GM20431 (cell line): ENCODE data around the gene SULT1C2.
"Not testable (repeated sequence)": the region's sequence is repeated elsewhere in the genome, so short reads cannot be mapped to it uniquely, and the experiment has no call there.

Source experiments
- in situ Hi-C: fragments of 300-500 bp; cut with MseI, MboI; formaldehyde crosslinking; loops from one replicate; pipeline ENCODE4 v1.15.0; 2020; ENCODE audit warnings: low sequenced_read_pairs; ENCODE audit not compliant: unreplicated experiment

SULT1C2 gene

GRCh38 chr2:108288534-108289106 lies at the start of gene SULT1C2:
TSS of gene SULT1C2 (plus strand) at chr2:108288895. CDS start at chr2:108293668, 4,773 bp downstream.
- in situ Hi-C loops, result no loop called here

GRCh38 chr2:108239786-108240185 lies 48.9 kb upstream of the SULT1C2 start, which contains the start of gene SULT1C3:
TSS of gene SULT1C3 (plus strand) at chr2:108239968. CDS start at chr2:108247195, 7,227 bp downstream.
- in situ Hi-C loops, result no loop called here

DNA sequence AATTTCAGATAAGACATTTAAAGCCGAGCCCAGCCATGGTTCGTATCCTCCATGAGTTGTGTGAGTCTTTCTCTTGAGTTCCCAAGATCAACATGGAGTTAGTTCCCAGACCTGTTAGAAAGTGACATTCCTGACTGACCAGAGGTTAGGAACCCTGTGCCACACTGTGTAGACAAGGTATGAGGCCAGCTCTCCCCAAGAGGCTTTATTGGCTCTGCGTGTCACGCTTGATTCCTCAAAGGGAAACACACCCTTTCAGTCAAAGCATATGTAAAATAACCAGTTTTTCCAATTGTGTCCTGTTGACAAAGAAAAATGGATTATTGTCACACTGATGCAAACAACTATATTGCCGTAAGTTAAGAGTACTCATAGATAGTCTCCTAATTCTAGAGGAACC lies 47.7 kb upstream of the SULT1C2 start:
- in situ Hi-C loops, result no loop called here

GRCh38 chr2:108243566-108243965 lies 45.1 kb upstream of the SULT1C2 start:
- in situ Hi-C loops, result no loop called here

DNA sequence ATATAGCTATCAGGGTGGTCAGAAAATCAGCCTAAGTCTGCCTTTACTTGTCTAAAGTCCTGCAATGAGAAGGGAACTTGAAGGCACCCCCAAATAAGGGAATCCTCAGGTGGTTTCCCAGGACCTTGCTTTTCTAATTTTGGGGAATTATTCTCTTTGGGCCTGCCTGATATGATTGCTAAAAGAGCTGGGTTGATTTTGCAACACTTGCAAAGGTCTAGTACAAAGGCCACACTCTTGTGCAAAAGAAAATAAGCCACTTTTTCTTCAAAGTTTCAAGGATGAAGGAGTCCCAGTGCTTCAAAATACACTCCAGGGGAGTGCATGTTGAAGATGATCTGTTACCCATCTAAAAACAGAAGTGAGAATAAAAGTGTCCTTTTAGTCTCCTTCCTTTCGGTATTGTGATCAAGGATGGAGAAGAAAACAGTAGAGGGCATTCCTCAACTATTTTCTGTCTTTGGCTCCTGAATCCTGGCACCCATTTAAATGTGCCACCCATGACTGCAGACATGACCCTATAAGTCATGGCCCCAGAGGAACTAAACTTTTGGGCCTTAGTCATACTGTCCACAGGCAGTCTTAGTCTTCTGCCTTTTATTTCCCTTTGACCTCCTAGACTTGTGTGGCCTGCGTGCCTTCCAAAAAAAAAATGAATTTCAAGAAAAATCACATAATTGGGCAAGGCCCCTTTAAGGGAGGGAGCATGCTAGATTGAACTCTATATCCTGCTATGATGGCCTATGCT lies 43.9 kb upstream of the SULT1C2 start:
- in situ Hi-C loops, result no loop called here

DNA sequence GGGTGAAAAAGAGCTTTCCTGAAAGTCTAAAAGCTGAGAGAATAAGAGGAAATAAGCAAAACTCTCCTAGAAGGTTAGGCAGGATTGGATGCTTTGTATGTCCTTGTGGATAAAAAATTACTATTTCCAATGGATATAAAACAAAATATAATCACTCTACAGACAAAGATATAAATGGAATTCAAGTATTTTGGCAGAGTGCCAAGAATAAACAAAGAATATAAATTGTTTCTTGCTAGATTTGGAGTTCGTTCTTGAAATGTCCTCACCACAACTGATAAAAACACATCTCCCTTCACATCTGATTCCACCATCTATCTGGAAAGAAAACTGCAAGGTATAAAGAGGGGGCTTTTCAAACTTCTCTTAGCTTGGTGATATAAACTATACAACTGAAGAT lies 35.6 kb upstream of the SULT1C2 start:
- in situ Hi-C loops, result no loop called here

DNA sequence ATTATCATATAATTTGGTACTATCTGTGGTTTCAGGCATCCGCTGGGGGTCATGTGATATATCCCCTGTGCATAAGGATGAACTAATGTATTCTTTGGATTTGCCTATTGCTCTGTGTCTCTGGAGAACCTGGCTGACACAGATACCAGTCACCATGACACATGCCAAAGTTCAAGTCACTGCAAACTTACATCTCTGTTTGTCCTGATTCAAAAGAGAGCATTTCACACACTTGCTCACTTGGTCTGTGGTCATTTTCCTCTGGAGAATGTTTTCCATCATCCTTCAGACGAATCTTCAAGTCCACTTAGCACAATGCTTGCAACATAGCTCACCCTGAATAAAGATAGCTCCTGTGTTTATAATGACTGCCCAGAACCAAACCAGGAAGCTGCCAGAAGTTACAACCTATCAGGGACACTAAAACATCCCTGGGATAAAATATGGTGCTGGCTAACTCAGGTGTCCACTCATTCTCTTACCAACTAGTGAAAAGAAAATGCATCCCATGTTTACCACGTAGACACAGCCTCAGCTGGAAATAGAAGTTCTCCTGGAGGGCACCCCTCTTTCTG lies 30.9 kb upstream of the SULT1C2 start:
- in situ Hi-C loops, result no loop called here

DNA sequence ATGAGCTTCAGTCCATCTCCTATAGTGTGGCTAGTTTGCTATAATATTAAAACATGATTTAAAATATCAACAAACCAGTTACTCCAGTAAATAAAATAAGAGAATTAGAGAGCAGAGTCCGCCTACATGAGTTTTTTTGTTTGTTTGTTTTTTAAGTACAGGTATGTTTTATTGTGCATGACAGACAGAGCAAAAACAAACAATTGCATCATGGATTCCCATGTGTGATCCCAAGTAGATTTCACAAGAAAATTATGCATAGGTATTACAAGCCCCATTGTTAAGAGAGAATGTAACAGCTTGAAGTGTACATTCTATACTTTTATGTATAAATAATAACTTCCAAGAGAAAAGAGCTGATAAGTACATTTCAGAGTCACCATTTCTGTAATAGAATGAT lies 27.9 kb upstream of the SULT1C2 start:
- in situ Hi-C loops, result no loop called here

DNA sequence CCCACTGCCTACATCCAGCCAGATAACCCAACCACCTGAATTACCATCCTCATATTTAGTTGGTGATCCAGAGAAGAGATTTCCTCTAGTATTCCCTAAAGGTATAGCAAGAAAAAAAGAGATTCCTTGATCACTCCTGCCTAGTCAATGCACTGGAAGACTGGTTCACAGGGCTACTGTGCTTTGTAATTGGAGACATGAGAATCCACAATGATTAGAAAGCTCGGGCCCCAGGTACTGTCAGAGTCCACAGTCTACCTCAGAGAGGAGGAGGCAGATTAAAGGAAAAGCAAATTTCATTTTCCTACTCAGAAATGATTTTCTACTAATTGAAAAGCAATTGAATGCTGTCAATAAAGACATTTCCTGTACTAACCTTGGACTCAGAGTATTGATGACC lies 26.7 kb upstream of the SULT1C2 start:
- in situ Hi-C loops, result no loop called here

DNA sequence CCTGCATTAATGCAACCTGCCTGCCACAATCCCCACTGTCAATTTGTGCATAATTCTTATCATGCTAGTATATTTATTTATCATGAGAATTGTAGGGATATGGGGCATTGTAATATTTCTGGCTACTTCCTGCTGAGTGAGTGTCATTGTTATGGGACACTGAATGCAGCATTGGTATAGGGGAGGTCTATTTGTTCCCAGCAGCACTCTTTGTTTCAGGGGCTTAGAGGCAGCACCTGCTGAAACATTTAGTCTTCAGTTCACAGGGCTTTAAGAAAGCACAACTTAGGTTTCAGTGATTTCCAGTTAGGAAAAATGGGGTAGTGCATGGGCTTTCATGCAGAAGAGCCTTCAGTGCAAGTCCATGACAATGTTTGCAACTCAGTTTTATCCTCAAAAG lies 25.3 kb upstream of the SULT1C2 start:
- in situ Hi-C loops, result no loop called here

GRCh38 chr2:108266218-108266617 lies 22.5 kb upstream of the SULT1C2 start:
- in situ Hi-C loops, result no loop called here

- in situ Hi-C loops, result no loop called here
Measured at GRCh38 chr2:108267101-108267500, 21.6 kb upstream of the SULT1C2 start.

DNA sequence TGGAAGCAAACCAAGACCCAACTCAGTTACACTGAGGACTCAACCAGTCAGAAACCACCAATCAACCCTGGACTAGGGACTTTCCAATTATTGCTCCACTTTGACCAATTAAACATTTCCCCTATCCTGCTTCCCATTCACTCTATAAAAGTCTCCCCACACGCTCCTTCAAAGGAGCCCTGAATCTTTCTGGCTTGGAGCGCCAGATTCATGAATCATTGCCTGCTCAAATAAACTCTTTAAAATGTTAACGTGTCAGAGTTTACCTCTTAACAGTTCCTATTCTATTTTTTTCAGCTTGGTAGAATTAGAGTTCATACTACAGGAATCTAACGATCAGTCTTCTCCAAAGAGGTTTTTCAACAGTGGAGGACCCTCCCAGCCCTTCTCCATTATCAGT lies 20.7 kb upstream of the SULT1C2 start:
- in situ Hi-C loops, result no loop called here

DNA sequence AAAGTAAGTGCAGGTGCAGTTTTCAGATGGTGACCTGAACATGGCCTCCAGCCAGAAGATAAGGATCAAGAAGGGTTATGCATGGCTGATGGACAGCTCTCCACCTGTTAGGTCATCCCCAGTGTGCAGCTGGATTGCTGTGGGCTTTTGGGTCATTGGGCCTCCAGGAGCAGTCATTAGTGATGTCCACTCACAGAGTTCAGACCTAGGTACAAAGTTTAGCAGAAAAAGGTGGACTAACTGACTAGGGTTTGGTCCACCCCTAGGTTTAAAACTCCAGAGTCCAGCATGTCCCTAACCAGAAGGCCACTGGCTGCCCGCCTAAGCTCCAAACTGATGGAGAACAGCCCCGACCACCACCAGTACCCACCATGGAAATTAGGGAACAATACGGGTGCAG lies 18.3 kb upstream of the SULT1C2 start:
- in situ Hi-C loops, result no loop called here

GRCh38 chr2:108270768-108271506 lies 17.8 kb upstream of the SULT1C2 start:
- in situ Hi-C loops, result no loop called here

- in situ Hi-C loops, result no loop called here
Measured at GRCh38 chr2:108271691-108272253, 16.9 kb upstream of the SULT1C2 start.

GRCh38 chr2:108278631-108279030 lies 10.1 kb upstream of the SULT1C2 start:
- in situ Hi-C loops, result no loop called here

DNA sequence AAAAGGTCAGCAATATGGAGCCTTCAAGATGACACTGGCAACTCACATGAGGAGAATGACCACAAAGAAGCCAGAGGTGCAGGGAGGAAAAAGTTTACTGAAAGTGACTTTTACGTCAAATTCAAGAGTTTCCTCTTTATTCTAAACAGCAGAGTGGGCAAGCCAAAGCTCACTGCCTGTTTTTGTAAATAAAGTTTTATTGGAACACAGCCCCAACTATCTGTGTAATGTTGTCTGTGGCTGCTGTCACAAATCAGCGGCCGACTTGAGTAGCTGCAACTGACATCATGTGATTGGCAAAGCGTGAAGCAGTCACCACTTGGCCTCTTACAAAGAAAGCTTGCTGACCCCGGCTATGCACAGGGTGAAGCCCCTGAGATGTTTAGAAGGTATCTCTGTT lies 9.2 kb upstream of the SULT1C2 start:
- in situ Hi-C loops, result no loop called here

- in situ Hi-C loops, result no loop called here
Measured at GRCh38 chr2:108280466-108280865, 8.2 kb upstream of the SULT1C2 start.

DNA sequence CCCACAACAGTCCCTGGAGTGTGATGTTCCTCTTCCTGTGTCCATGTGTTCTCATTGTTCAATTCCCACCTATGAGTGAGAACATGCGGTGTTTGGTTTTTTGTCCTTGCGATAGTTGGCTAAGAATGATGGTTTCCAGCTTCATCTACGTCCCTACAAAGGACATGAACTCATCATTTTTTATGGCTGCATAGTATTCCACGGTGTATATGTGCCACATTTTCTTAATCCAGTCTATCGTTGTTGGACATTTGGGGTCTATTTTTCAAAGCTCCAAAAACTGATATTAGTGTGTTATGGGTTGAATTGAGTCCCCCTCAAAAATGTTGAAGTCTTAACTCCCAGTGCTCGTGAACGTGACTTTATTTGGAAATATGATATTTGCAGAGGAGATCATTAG lies 4.1 kb upstream of the SULT1C2 start:
- in situ Hi-C loops, result not testable (repeated sequence)

- in situ Hi-C loops, result no loop called here
Measured at GRCh38 chr2:108285616-108286015, 3.1 kb upstream of the SULT1C2 start.
